Endothelial cell of umbilical vein (primary cell): Measurements from ENCODE around the gene MESD. TPM values are rescaled to one million over a fixed set of nuclear protein-coding genes. Genes with fewer than 3 reads are reported as not detected.

Experiments used
- BruUV-seq: library from RNA; stranded (reverse); fragments of 400-500 nt; replicated peaks from 2 replicates; lab custom pipeline; 2021; lab: Mats Ljungman, UMichigan
- CTCF ChIA-PET: fragments of 300-600, 350-600 bp; sonication (Branson Sonifier 250); formaldehyde crosslinking; loops from one replicate; lab custom pipeline; 2021; ENCODE audit warnings: antibody characterized with exemption, inconsistent platforms; lab: Charles Lee
- POLR2A ChIA-PET: fragments of 300-600, 350-600 bp; sonication (Branson Sonifier 250); formaldehyde crosslinking; loops from one replicate; lab custom pipeline; 2021; ENCODE audit warnings: antibody characterized with exemption, inconsistent platforms; lab: Charles Lee
- DNase-seq: peaks from one replicate; pipeline ENCODE4 v3.0.0-alpha.2; 2011; ENCODE audit warnings: low read depth, low spot score
- FAIRE-seq: peaks from 2 replicates; lab custom pipeline; 2011; peaks lifted over from hg19 to GRCh38; lab: Jason Lieb, UNC
- H2AFZ ChIP-seq: 2 replicates; pipeline ENCODE4 v1.6.0; 2012; ENCODE audit warnings: low read depth, low read length, control low read depth, inconsistent platforms
- H3K27ac ChIP-seq: 2 replicates; pipeline ENCODE4 v1.5.1; 2011; ENCODE audit warnings: low read depth, mild to moderate bottlenecking, control low read depth, low read length, moderate library complexity; ENCODE audit not compliant: insufficient read depth
- H3K27me3 ChIP-seq, 2 experiments: 2 replicates each; pipeline versions ENCODE4 v1.6.0 to v1.6.1; 2011; ENCODE audit warnings: low read length in 2 of 2, mixed read lengths in 1 of 2; ENCODE audit not compliant: control insufficient read depth in 2 of 2, insufficient read depth in 2 of 2
- H3K36me3 ChIP-seq, 2 experiments: 2 replicates in 1 of 2; 3 replicates in 1 of 2; pipeline ENCODE4 v1.5.1; 2011; ENCODE audit warnings: low read length in 2 of 2, mild to moderate bottlenecking in 1 of 2, moderate library complexity in 1 of 2; ENCODE audit not compliant: control insufficient read depth in 2 of 2, insufficient read depth in 2 of 2; ENCODE audit errors: extremely low read depth in 1 of 2
- H3K4me1 ChIP-seq: 3 replicates; pipeline ENCODE4 v1.5.1; 2011; ENCODE audit warnings: mild to moderate bottlenecking, low read length; ENCODE audit not compliant: control insufficient read depth, insufficient read depth; ENCODE audit errors: extremely low read depth
- H3K4me2 ChIP-seq: 2 replicates; pipeline ENCODE4 v1.6.1; 2011; ENCODE audit warnings: low read length, control low read depth, mixed read lengths; ENCODE audit not compliant: insufficient read depth
- H3K4me3 ChIP-seq, 3 experiments: fragments of 200-600 bp in 1 of 3; sonication (generic), shearing (Covaris generic) in 1 of 3; replicated peaks in 1 of 3; 2 replicates each; pipeline ENCODE4 v1.5.1; 2011 to 2016; ENCODE audit warnings: control low read depth in 3 of 3, low read length in 3 of 3, mild to moderate bottlenecking in 2 of 3, inconsistent platforms in 1 of 3, low read depth in 1 of 3, moderate library complexity in 1 of 3; ENCODE audit not compliant: insufficient read depth in 1 of 3
- H3K79me2 ChIP-seq: 2 replicates; pipeline ENCODE4 v1.6.0; 2012; ENCODE audit warnings: low read length, inconsistent platforms; ENCODE audit not compliant: control insufficient read depth, insufficient read depth
- H3K9ac ChIP-seq: replicated peaks from 2 replicates; pipeline ENCODE3; 2011; ENCODE audit warnings: low read length, control low read depth; ENCODE audit not compliant: insufficient read depth; ENCODE audit errors: extremely low read depth
- H3K9me1 ChIP-seq: replicated peaks from 3 replicates; pipeline ENCODE4 v1.6.0; 2011; ENCODE audit warnings: mild to moderate bottlenecking, low read length; ENCODE audit not compliant: control insufficient read depth, insufficient read depth; ENCODE audit errors: extremely low read depth
- H3K9me3 ChIP-seq: replicated peaks from 2 replicates; pipeline ENCODE4 v1.5.1; 2012; ENCODE audit warnings: low read length, inconsistent platforms; ENCODE audit not compliant: control insufficient read depth, insufficient read depth
- H4K20me1 ChIP-seq: replicated peaks from 2 replicates; pipeline ENCODE3; 2011; ENCODE audit warnings: mild to moderate bottlenecking, low read length; ENCODE audit not compliant: control insufficient read depth, insufficient read depth; ENCODE audit errors: extremely low read depth
- EZH2 ChIP-seq: IDR thresholded peaks from 2 replicates; pipeline ENCODE4 v1.6.1; 2012; ENCODE audit warnings: borderline replicate concordance, low read depth, mild to moderate bottlenecking, moderate library complexity, low read length, inconsistent platforms; ENCODE audit not compliant: severe bottlenecking
- FOS ChIP-seq: IDR thresholded peaks from 2 replicates; pipeline ENCODE4 v1.6.1; 2011; ENCODE audit warnings: mild to moderate bottlenecking, low read length, moderate library complexity, borderline replicate concordance; ENCODE audit not compliant: insufficient read depth
- GATA2 ChIP-seq: IDR thresholded peaks from 2 replicates; pipeline ENCODE4 v1.7.0; 2011; ENCODE audit warnings: low read depth, mild to moderate bottlenecking, moderate library complexity, mixed read lengths, low read length; ENCODE audit not compliant: insufficient read length, insufficient read depth
- JUN ChIP-seq: IDR thresholded peaks from 2 replicates; pipeline ENCODE4 v1.6.1; 2011; ENCODE audit warnings: borderline replicate concordance, low read depth; ENCODE audit not compliant: insufficient read length, insufficient read depth
- MAX ChIP-seq: IDR thresholded peaks from 2 replicates; pipeline ENCODE4 v1.6.1; 2011; ENCODE audit not compliant: insufficient read depth, insufficient read length
- MYC ChIP-seq: IDR thresholded peaks from one replicate; pipeline ENCODE4 v1.6.1; 2011; ENCODE audit warnings: mild to moderate bottlenecking, low read depth, low read length
- POLR2A ChIP-seq: IDR thresholded peaks from 2 replicates; pipeline ENCODE4 v1.6.1; 2012; ENCODE audit warnings: low read depth, mild to moderate bottlenecking, control low read depth, low read length
- POLR2AphosphoS5 ChIP-seq: IDR thresholded peaks from 2 replicates; pipeline ENCODE4 v1.6.1; 2012; ENCODE audit warnings: low read depth, mild to moderate bottlenecking, control low read depth, low read length, moderate library complexity; ENCODE audit not compliant: insufficient read depth
- dilution Hi-C: fragments of 300-500 bp; cut with MboI; formaldehyde crosslinking; loops from one replicate; pipeline ENCODE4 v1.15.0; 2019; ENCODE audit warnings: low sequenced_read_pairs; ENCODE audit not compliant: extremely low pct_ligation_motif_present
- intact Hi-C: fragments of 100-400 bp; cut with micrococcal nuclease; formaldehyde crosslinking; loops from one replicate; pipeline ENCODE4 v1.10.0; 2022
- polyA plus RNA-seq, 4 experiments: library from polyadenylated mRNA; depleted of rRNA in 3 of 4; stranded (reverse) in 3 of 4; unstranded in 1 of 4; fragments of >200 nt; gene quantifications; 2 replicates each; pipeline versions ENCODE4 v1.2.1 to v1.2.3, GENCODE V29; 2011 to 2012; ENCODE audit warnings: missing spikeins in 1 of 4
- total RNA-seq: library from RNA; stranded (reverse); gene quantifications from 2 replicates; pipeline ENCODE4 v1.2.3, GENCODE V29; 2021
- TF ChIP-seq, protein P1 (sequence below), 2 donors: IDR thresholded peaks; 1 replicate in 1 of 2; 2 replicates in 1 of 2; pipeline ENCODE4 v1.5.1; 2011; ENCODE audit warnings: low read length in 2 of 2, mild to moderate bottlenecking in 2 of 2, moderate library complexity in 2 of 2, control low read depth in 1 of 2, inconsistent platforms in 1 of 2, low read depth in 1 of 2; ENCODE audit not compliant: insufficient read depth in 1 of 2; ENCODE audit errors: extremely low read depth in 1 of 2

The MESD gene
- total and polyA plus RNA-seq, 2 donors (not counting 3 experiments of a cell fraction or from before 2014, with no cell fraction given) = 12.8 to 30.5 TPM

GRCh38 chr15:80950291-80951078 is 39.1 kb downstream of the MESD start:
- no peaks in the 10 kb centered on the region for H3K4me1 ChIP-seq
- no peaks in the 10 kb centered on the region for H4K20me1 ChIP-seq
- no peak overlapping the region for H3K4me3 ChIP-seq
- intact Hi-C loops = no loop called here
- no peaks in the 10 kb centered on the region for H3K27me3 ChIP-seq
- no TSS peak for BruUV-seq
- H3K9ac ChIP-seq = no peak overlapping the region
- FAIRE-seq (no peak), DNase-seq (no peak)
- H3K36me3 ChIP-seq = peaks cover 0 to 13% of the 10 kb centered on the region in 2 experiments
- no peak overlapping the region for H2AFZ ChIP-seq
- H3K79me2 ChIP-seq = no peaks in the 10 kb centered on the region
- TF ChIP-seq POLR2AphosphoS5 (no peak), EZH2 (no peak), GATA2 (no peak)
- dilution Hi-C loops = no loop called here
- H3K9me3 ChIP-seq = no peaks in the 10 kb centered on the region
- POLR2A ChIA-PET = no interaction called here
- CTCF ChIA-PET = no interaction called here
- H3K9me1 ChIP-seq = no peaks in the 10 kb centered on the region
- H3K27ac ChIP-seq = no peak overlapping the region
- H3K4me2 ChIP-seq = no peak overlapping the region

GRCh38 chr15:80949756-80950155 is 39.9 kb downstream of the MESD start:
- Histone ChIP-seq H2AFZ (no peak overlapping the region), H3K4me1 (no peaks in the 10 kb centered on the region), H3K4me2 (no peak overlapping the region), H3K9me3 (no peaks in the 10 kb centered on the region), H3K36me3 (peaks cover 0 to 13% of the 10 kb centered on the region in 2 experiments), H3K9ac (no peak overlapping the region), H4K20me1 (no peaks in the 10 kb centered on the region), H3K9me1 (no peaks in the 10 kb centered on the region), H3K4me3 (no peak overlapping the region), H3K27ac (no peak overlapping the region), H3K27me3 (no peaks in the 10 kb centered on the region), H3K79me2 (no peaks in the 10 kb centered on the region)
- no TSS peak for BruUV-seq
- ChIA-PET POLR2A (no interaction called here), CTCF (no interaction called here)
- DNase-seq (no peak), FAIRE-seq (no peak)
- intact Hi-C loops (no loop called here), dilution Hi-C loops (no loop called here)
- TF ChIP-seq MAX (no peak), POLR2AphosphoS5 (no peak), MYC (no peak), JUN (no peak), POLR2A (no peak), FOS (no peak), EZH2 (no peak), GATA2 (no peak)
- TF ChIP-seq, protein P1, sequence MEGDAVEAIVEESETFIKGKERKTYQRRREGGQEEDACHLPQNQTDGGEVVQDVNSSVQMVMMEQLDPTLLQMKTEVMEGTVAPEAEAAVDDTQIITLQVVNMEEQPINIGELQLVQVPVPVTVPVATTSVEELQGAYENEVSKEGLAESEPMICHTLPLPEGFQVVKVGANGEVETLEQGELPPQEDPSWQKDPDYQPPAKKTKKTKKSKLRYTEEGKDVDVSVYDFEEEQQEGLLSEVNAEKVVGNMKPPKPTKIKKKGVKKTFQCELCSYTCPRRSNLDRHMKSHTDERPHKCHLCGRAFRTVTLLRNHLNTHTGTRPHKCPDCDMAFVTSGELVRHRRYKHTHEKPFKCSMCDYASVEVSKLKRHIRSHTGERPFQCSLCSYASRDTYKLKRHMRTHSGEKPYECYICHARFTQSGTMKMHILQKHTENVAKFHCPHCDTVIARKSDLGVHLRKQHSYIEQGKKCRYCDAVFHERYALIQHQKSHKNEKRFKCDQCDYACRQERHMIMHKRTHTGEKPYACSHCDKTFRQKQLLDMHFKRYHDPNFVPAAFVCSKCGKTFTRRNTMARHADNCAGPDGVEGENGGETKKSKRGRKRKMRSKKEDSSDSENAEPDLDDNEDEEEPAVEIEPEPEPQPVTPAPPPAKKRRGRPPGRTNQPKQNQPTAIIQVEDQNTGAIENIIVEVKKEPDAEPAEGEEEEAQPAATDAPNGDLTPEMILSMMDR (IDR thresholded peaks at IDR 0.05; ENCODE audit: extremely low read depth in 1 of 2, insufficient read depth in 1 of 2, low read depth in 1 of 2, low read length in 2 of 2) = no peak
